Fibroblast of lung (primary cell): ENCODE measurements around the gene HOXB5.

Experiments used
- CTCF ChIP-seq, 2 donors: IDR thresholded peaks in 1 of 2; conservative IDR thresholded peaks in 1 of 2; 1 replicate in 1 of 2; 2 replicates in 1 of 2; pipeline ENCODE4 v1.5.1; 2011 to 2012; ENCODE audit warnings: low read length in 2 of 2, control low read depth in 1 of 2, inconsistent platforms in 1 of 2, low read depth in 1 of 2, mild to moderate bottlenecking in 1 of 2
- EZH2 ChIP-seq: IDR thresholded peaks from 2 replicates; pipeline ENCODE4 v1.5.1; 2012; ENCODE audit warnings: low read length, control low read depth, mild to moderate bottlenecking; ENCODE audit errors: missing control alignments

- TF ChIP-seq CTCF (conservative IDR thresholded peaks at IDR 0.05 in 1 of 2, IDR thresholded peaks at IDR 0.05 in 1 of 2; ENCODE audit: low read depth in 1 of 2, low read length in 2 of 2) (no peak), EZH2 (peak; percentile 99)
Observed at GRCh38 chr17:48633266-48633677, 39.7 kb upstream of the HOXB5 start.
